NK-92 (cell line): ENCODE data around the gene PGLYRP1.

ENCODE experiments used
- DNase-seq: peaks from one replicate; lab custom pipeline; 2025; ENCODE audit not compliant: unreplicated experiment; lab: John Stamatoyannopoulos, UW

PGLYRP1 gene

GRCh38 chr19:46002678-46003275, 20.1 kb downstream of the PGLYRP1 start:
- DNase-seq, result no peak

- no peak for DNase-seq
These were observed 22.2 kb downstream of the PGLYRP1 start for GRCh38 chr19:46000491-46001246.

GRCh38 chr19:45999653-46000121, 23.2 kb downstream of the PGLYRP1 start:
- DNase-seq, result no peak

- no peak for DNase-seq
These were observed 24.0 kb downstream of the PGLYRP1 start for GRCh38 chr19:45998834-45999233.

- no peak for DNase-seq
These were observed 25.9 kb downstream of the PGLYRP1 start for GRCh38 chr19:45996933-45997332.

- DNase-seq, result no peak
These were observed 27.0 kb downstream of the PGLYRP1 start for GRCh38 chr19:45995715-45996385.

GRCh38 chr19:45994998-45995714, 27.7 kb downstream of the PGLYRP1 start, which contains the start of gene CCDC61:
Gene CCDC61 (plus strand): TSS chr19:45995467. CDS start chr19:46003019, 7,552 bp downstream.
- peak; percentile 98 for DNase-seq

- DNase-seq, result no peak
These were observed 28.3 kb downstream of the PGLYRP1 start for GRCh38 chr19:45994456-45994997.

- DNase-seq, result no peak
These were observed 32.6 kb downstream of the PGLYRP1 start for GRCh38 chr19:45990113-45990728.

GRCh38 chr19:45985321-45985720, 37.5 kb downstream of the PGLYRP1 start:
- no peak for DNase-seq

GRCh38 chr19:45981350-45981749, 41.5 kb downstream of the PGLYRP1 start:
- DNase-seq, result no peak

- no peak for DNase-seq
These were observed 44.7 kb downstream of the PGLYRP1 start for GRCh38 chr19:45978156-45978555.

GRCh38 chr19:45976178-45976577, 46.7 kb downstream of the PGLYRP1 start:
- DNase-seq, result no peak

- no peak for DNase-seq
These were observed 47.4 kb downstream of the PGLYRP1 start for GRCh38 chr19:45975306-45976070.

GRCh38 chr19:45973553-45974338, 49.1 kb downstream of the PGLYRP1 start, which contains the start of gene NOVA2:
Gene NOVA2 (minus strand): TSS chr19:45973865. CDS start chr19:45973351, 514 bp downstream.
- no peak for DNase-seq

- DNase-seq, result no peak
These were observed 49.8 kb downstream of the PGLYRP1 start for GRCh38 chr19:45972947-45973540.

- DNase-seq, result no peak
These were observed 50.5 kb downstream of the PGLYRP1 start for GRCh38 chr19:45972081-45972946.
